ENCODE measurements around the gene CLSTN1. TPM values are rescaled to one million over a fixed set of nuclear protein-coding genes. Genes with fewer than 3 reads are reported as not detected.

CLSTN1 gene
- total and polyA plus RNA-seq, 12 donors = 37.1 to 79.8 (median 63.8) TPM

GRCh38 chr1:9720785-9721605 lies 102.8 kb downstream of the CLSTN1 start:
- Histone ChIP-seq H3K27ac (no peak overlapping the region), H3K4me1 (peaks cover 0 to 33% (median 0%) of the 10 kb centered on the region in 9 donors), H3K27me3 (no peaks in the 10 kb centered on the region), H3K9me3 (peaks cover 0 to 14% (median 0%) of the 10 kb centered on the region in 11 donors), H3K4me3 (no peak overlapping the region), H3K36me3 (peaks cover 0 to 84% (median 19%) of the 10 kb centered on the region in 9 donors)
- intact Hi-C loops (cut with DNase I) = loop anchor here in 8 of 10 donors (5.0 to 10.0 kb wide), 3 partner anchors 94 to 146 kb away; no protein-coding TSS in a partner anchor
- TF ChIP-seq CTCF (IDR thresholded peaks at IDR 0.05) = no peak
- DNase-seq = no peak
- WGBS, 2 donors = 90 to 92% methylated on average over 31 to 34 of the region's 34 CpGs
- ATAC-seq = no peak

- TF ChIP-seq CTCF (IDR thresholded peaks at IDR 0.05) = no peak
- Histone ChIP-seq H3K27ac (no peak overlapping the region), H3K4me3 (no peak overlapping the region), H3K36me3 (peaks cover 0 to 84% (median 19%) of the 10 kb centered on the region in 9 donors), H3K4me1 (peaks cover 0 to 33% (median 0%) of the 10 kb centered on the region in 9 donors), H3K9me3 (peaks cover 0 to 14% (median 0%) of the 10 kb centered on the region in 11 donors), H3K27me3 (no peaks in the 10 kb centered on the region)
- WGBS, 2 donors = 91 to 94% methylated on average over 35 to 36 of the region's 36 CpGs
- ATAC-seq (no peak), DNase-seq (no peak)
- intact Hi-C loops (cut with DNase I) = loop anchor here in 8 of 10 donors (5.0 to 10.0 kb wide), 4 partner anchors 93 to 147 kb away; no protein-coding TSS in a partner anchor
These were observed 103.6 kb downstream of the CLSTN1 start for GRCh38 chr1:9719978-9720722.

GRCh38 chr1:9718006-9718680 lies 105.6 kb downstream of the CLSTN1 start:
- Histone ChIP-seq H3K9me3 (peaks cover 0 to 6% (median 0%) of the 10 kb centered on the region in 11 donors), H3K4me3 (peak overlapping the region in 4 of 10 donors; percentile 28 to 46 (median 32)), H3K4me1 (peaks cover 0 to 33% (median 0%) of the 10 kb centered on the region in 9 donors), H3K27me3 (no peaks in the 10 kb centered on the region), H3K27ac (peak overlapping the region in 1 of 10 donors; percentile 88), H3K36me3 (peaks cover 0 to 83% (median 10%) of the 10 kb centered on the region in 9 donors)
- TF ChIP-seq CTCF (IDR thresholded peaks at IDR 0.05) = no peak
- ATAC-seq (peak in 1 of 8 donors; percentile 12), DNase-seq (no peak)
- WGBS, 2 donors = 89 to 91% methylated on average over 10 of the region's 10 CpGs
- intact Hi-C loops (cut with DNase I) = loop anchor here in 1 of 10 donors (10.0 kb wide), 1 partner anchor 93 kb away; no protein-coding TSS in a partner anchor

Data from heart right ventricle (tissue), 16 donors.